Measurements from ENCODE around the gene EREG.

DNA sequence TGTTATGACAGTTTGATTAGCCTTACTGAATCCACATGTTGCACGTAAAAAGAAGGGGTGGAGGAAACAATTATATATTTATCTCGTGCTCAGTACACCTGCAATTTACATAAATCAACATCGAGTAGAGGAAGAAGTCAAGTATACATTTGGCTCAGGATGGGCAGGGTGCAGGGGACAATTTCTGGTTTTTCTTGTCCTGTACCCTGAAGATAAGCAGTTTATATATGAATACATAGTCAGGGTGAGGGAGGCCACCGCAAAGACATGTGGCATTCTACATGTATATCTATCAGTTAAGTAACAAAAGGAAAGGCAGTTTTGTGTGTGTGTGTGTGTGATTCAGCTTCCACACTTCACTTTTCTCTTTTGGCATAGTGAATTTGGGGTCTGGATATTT, 11.1 kb upstream of the EREG start:
- TF ChIP-seq REST (IDR thresholded peaks at IDR 0.05; ENCODE audit: low read depth), result no peak
- no peak for TF ChIP-seq SRF (IDR thresholded peaks at IDR 0.05; ENCODE audit: low read depth)
- TF ChIP-seq CTCF (IDR thresholded peaks at IDR 0.05 in 2 of 3, conservative IDR thresholded peaks at IDR 0.05 in 1 of 3; ENCODE audit: borderline replicate concordance in 1 of 3, insufficient read depth in 1 of 3, low read depth in 2 of 3, low read length in 2 of 3), result no peak
- no peak for TF ChIP-seq POLR2AphosphoS5 (IDR thresholded peaks at IDR 0.05; ENCODE audit: low read depth, low read length)
- no peak for TF ChIP-seq MAX (IDR thresholded peaks at IDR 0.05)
- TF ChIP-seq YY1 (IDR thresholded peaks at IDR 0.05; ENCODE audit: extremely low read depth, insufficient replicate concordance, low read depth, low read length), result no peak
- TF ChIP-seq ZBTB33 (IDR thresholded peaks at IDR 0.05; ENCODE audit: extremely low read depth, insufficient replicate concordance, low read length), result no peak

Measured in HCT116 (cell line).